NCI-H524 (cell line): ENCODE data around the gene KISS1R.

ENCODE experiments used
- DNase-seq, 2 experiments: peaks; one replicate each; lab custom pipeline; 2025; lab: John Stamatoyannopoulos, UW

KISS1R gene

DNA sequence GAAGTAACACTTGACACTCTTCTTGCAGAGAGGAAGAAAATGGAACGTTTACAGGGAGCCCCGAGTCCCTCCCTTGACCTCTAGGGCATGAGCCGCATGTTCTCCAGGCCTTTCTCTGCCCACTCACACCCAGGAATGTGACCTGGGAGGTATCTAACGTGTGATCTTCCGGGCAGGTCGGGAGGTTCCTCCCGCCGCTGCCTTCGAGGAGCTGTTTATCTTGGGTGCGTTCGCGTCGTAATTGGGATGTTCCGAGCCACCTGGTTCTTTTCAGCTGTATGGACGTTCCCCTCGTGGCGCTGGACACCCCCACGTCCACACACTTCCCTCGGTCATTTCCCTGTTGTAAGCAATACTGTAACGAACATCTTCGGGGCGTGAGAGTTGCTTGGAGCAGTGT is 22.3 kb downstream of the KISS1R start:
- no peak for DNase-seq

DNA sequence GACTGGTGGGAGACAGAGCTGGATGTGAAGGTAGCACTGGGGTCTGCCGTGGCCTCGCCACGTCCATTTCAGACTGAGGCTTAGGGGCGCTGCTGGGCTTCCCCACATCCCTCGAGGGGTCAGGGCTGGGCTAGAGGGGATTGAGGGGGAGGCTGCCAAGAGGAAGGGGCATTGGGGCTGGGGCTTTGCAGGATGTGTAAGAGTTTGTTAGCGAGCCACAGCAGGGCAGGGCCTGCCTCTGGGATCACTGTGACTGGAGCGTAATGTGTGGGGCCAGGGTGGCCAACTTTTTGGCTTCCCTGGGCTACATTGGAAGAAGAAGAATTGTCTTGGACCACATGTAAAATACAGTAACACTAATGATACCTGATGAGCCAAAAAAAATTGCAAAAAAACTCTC is 22.8 kb downstream of the KISS1R start:
- no peak for DNase-seq

DNA sequence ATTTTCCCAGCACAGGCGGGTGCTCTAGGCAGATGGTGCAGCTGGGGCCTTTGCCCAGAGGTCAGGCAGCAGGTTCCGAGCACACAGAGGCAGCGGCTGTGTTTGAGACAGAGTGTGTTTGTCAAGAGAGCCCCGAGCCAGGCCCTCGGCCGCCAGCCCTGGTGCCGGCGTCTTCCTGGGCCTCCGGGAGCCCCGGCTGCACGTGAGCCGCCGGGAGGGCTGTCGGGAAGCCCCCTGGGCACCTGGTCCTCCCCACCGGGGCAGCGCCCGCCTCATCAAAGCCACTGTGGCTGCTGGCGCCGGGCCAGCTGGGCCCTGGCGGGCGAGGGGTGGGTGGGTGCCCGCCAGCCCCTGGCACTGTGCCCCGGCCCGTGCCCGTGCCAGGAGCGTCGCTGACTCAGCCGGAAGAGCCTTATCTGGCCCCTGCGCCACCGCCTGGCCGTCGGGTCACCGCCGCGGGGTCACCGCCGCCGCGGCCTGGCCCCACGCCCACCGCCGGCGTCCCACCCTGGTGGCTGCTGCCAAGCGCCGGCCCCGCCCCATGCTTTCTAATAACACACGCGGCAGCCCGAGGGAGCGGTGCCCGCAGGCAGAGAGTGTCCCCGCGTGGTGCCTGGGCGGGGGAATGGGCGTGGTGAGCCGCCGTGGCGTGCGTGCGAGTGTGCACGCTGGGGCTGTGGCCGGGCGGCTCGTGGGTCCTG is 23.6 kb downstream of the KISS1R start:
- peak; percentile 36 to 64 for DNase-seq

DNA sequence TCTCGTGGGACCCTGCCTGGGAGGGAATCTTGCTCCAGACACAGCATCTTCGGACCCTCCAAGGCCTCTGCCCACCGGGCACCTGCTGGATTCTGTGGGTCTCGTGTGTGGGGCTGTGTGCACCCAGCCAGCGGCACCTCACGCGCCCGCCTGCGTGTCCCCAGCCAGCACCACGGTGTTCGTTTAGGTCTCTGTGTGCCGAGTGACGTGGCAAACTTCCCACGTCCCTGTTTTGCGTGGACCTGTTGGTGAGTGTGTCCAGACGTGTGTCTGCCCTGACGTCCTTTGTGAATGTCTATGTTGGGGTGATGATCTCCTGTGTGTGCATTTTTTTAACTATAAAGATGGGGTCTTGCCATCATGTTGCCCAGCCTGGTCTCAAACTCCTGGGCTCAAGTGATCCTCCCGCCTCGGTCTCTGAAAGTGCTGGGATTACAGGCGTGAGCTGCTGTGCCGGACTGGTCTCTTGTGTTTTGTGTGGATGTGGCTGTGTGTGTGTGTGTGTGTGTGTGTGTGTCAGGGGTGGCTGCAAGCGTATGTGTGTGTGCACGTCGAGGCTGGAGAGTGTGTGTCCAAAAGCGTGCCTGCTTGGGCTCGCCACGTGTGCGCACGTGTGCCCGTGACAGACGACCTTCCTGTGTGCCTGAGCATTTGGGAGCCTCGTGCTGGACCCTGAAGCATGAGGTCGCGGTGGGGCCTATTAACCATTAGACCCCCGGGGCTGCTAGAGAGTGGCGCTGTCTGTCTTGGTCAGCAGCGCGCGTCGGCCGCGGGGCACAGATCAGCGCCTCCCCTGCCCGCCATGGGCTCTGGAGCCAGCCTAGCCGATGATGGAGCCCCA is 24.4 kb downstream of the KISS1R start:
- no peak for DNase-seq

DNA sequence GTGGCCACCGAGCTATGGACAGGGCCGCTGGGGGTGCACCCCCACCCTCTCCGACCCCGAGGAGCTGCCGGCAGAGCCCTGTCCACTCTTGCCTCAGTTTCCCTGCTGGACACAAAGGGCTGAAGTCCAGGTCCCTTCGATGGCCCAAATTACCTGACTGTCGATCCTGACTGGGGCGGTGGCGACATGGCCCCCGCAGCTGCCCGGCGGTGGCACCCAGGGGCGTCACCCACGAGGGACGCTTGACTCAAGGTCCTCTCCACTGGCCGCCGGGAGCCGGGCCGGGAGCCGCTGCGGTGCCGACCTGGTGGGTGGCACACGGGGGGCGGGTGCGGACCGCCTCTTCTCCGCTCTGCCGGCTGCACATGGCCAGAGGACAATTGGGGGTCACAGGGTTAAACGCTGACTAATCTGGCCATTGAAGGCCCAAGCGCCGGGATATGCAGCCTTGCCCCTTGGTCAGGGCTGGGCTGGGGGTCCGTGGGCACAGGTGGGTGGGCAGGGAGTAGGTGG is 25.1 kb downstream of the KISS1R start:
- DNase-seq: no peak

DNA sequence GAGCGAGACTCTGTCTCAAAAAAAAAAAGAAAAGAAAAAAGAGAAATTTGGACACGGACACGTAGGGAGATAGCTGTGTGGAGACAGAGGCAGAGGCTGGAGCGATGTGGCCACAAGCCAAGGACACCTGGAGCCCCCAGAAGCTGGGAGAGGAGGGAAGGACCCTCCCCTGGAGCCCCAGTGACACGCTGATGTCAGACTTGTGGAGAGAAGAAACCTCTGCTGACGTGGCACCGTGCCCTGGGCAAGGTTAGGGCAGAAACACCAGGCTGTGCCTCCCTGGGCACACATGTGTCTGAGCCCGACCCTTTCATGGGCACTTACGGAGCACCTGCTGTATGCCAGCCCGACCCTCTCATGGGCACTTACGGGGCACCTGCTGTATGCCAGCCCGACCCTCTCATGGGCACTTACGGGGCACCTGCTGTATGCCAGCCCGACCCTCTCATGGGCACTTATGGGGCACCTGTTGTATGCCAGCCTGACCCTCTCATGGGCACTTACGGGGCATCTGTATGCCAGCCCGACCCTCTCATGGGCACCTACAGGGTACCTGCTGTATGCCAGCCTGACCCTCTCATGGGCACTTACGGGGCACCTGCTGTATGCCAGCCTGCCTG is 26.5 kb downstream of the KISS1R start:
- DNase-seq: no peak

DNA sequence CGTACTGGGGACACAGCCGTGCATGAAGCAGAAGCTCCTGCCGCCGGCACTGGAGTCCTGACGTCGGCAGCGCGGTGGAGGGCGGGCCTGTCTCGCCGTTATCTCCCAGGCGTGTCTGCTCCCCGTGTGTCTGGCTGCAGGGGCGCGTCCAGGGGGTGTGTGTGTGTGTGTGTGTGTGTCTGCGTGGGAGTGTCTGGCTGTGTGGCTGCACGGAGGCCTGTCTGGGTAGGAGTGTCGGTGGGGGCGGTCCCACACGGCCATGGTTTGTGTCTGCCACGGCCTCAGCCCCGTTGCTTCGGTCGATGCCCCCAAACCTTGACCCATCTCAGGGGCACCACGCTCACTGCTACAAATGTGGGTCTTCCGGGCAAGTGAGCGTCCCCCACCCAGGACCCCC is 27.0 kb downstream of the KISS1R start:
- no peak for DNase-seq

DNA sequence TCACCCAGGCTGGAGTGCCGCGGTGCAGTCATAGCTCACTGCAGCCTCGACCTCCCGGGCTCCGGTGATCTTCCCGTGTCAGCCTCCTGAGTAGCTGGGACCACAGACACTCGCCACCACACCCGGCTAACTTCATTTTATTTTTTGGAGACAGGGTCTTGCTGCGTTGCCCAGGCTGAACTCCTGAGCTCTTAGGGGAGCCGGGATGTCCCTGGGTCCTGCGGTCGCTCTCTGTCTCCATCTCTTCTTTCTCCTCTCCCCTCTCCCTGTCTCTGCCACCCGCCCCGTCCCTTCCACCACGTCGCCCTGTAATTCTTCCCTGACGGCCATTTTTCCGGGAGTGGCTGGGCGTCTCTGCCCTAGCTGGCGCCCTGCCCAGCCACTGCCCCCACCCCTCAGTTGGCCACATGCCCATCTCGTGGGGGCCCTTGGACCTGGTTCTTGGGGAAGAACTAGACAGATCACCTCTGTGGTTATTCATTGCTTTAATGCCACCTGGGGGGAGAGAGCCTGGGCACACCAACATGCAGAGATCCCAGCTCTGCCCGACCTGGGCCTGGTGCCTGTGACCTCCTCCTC is 27.6 kb downstream of the KISS1R start:
- DNase-seq: no peak

DNA sequence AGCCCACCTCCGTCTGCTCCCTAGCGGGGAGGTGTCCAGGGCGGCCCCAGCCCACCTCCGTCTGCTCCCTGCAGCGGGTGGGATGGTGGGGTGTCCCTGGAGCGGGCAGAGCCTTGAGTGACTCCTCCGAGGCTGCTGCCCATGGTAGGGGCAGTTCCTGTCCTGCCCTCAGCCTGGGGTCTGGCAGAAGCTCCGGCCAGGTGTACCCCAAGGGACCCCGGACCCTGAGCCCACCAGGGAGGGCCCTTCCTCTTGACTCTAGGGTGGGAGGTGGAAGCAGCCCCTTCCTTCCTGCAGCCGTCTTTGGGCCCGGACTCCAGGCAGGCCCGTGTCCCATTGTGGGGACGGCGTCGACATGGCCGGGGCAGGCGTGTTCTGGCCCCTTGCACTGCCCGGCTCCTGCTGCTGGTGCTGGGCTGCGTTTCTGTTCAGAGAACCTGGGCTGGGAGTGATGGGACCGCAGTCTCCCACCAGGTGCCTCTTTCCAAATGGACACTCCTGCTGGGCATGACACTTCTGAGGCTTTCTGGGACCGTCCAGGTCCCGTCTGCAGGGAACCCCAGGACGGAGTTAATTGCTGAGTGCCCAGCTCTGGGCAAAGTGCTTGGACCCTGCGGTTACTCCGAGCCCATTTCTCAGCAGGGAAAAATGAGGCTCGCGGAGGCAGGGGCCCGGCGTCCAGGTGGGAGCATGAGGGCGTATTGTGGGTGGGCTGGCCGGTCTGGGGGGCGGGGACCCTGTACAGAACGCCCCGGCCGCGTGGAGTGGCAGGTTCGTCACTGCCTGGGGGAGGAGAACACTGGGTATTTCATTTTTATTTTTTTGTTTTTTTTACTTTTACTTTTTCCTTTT is 28.5 kb downstream of the KISS1R start:
- no peak for DNase-seq

DNA sequence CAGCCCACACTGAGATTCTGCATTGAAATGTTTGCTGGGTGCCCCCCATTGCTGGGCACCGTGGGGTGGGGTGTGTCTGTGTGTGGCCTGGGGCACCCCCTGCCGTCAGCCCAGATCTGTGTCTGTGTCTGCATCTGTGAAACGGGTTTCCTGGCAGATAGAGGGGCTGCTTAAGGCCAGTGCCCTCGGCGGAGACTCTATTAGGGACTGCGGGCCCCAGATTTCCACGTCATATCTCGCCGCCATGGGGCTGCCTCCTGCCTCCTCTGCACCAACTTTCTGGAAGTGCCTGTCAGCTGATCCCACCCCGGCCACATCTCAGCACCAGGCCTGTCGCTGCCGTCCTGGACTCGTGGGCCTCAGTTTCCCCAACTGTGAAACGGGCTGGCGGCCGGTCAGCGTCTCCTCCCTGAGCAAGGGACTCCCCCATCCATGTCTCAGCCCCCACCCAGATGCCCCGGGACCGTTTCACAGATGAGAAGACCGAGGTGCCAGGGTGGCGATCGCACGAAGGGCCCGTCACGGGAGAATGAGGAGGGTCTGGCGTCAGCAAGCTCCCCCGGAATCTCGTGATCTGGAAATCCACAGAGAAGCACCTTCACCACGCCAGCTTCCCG is 30.1 kb downstream of the KISS1R start:
- no peak for DNase-seq

DNA sequence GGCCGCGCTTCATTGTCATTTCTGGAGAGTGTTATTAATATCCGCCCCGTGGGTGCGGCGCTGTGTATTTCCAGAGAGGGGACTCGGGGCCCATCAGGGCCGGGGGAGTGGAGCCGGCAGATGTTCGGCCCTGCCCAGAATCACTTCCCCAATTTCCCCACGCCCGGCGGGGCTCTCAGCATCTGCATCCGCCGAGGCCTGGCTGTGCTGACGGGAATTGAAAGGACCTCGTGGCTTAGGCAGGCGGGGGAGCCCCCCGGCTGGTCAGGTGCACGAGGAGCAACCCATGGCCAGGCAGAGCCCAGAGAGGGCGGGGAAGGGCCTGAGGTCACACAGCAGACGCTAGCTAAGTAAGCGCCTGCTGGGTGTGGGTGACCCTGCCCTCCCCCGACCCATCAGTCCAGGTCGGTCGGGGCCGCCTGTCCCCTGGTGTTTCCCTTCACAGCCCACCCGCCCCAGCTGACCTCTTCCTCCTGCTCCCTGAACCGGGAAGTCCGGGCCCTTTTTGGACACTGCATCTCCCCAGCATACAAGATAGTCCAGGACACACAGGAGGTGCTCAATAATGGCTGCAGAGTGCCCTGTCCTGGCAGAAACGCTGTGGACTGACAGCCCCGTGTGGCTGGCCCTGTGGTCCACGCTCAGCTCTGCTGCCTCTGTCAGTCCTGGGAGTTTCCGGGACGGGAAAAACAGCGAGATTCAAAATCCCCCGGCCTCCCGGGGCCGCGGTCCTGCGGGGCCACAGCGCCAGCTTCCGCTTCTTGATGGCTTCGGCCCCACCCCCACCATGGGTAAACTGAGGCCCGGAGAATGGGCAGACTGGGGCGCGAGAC is 30.8 kb downstream of the KISS1R start:
- DNase-seq: no peak

DNA sequence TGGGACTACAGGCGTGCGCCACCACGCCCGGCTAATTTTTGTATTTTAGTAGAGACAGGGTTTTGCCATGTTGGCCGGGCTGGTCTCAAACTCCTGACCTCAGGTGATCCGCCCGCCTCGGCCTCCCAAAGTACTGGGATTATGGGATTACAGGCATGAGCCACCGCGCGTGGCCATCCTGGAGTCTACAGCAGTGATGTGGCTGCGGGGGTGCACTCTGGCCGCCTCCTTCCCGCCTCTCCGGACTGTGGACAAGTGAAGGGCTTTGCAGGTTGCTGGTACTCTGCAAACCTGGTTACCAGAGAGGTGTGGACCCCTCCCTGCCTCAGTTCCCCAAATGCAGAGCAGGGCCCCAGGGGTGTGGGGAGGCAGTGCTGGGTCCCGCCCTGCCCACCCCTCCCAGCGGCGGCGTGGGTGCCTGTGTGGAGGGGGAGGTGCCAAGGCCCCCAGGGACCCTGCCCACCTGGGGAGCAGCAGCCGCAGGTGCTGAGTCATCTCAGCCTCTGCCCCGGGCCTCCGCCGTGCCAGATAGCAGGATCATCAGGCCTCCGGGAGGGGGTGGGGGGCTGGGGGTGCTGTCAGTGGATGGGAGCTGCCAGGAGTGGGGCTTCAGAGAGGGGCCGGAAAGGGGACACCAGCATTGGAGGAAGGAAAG is 31.8 kb downstream of the KISS1R start:
- no peak for DNase-seq

DNA sequence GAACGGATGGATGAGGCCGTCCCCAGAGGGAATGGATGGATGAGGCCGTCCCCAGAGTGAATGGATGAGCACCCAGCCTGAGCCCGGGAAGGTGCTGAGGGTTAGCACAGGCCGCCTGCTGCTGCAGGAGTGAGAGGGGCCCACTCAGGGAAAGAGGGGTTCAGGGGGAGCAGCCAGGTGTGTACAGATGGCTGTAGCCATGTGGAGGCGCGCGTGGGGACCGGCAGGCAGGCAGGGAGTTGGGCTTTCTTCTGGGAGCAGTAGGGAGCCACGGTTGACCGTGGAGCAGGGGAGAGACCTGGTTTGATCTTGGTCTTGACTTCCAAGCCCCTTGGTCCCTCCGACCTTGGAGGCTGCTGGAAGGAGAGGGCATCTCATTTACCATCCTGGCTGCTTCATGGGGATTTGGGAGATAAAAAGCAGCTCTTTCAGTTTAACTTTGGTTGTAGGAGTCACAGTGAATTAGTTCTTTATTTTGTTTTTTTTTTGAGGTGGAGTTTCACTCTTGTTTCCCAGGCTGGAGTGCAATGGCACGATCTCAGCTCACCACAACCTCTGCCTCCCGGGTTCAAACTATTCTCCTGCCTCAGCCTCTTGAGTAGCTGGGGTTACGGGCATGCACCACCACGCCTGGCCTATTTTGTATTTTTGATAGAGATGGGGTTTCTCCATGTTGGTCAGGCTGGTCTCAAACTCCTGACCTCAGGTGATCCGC is 33.4 kb downstream of the KISS1R start:
- DNase-seq: no peak

DNA sequence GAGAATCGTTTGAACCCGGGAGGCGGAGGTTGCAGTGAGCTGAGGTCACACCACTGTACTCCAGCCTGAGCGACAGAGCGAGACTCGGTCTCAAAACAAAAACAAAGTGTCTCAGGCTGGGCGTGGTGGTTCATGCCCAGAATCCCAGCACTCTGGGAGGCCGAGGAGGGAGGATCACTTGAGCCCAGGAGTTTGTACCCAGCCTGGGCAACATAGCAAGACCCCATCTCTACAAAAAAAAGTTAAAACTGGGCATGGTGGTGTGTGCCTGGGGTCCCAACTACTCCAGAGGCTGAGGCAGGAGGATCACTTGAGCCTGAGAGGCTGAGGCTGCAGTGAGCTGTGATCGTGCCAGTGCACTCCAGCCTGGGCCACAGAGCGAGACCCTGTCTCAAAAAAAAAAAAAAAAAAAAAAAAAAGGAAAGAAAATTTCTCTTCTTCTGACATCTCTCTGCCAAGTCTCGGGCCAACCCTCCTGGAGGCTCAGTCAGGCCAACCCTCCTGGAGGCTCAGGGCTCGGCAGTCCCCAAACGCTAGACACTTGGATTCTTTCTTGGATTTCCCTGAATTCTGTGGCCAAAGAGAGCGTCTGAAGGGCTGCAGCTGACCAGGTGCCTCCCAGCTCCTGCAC is 35.0 kb downstream of the KISS1R start:
- DNase-seq: no peak

DNA sequence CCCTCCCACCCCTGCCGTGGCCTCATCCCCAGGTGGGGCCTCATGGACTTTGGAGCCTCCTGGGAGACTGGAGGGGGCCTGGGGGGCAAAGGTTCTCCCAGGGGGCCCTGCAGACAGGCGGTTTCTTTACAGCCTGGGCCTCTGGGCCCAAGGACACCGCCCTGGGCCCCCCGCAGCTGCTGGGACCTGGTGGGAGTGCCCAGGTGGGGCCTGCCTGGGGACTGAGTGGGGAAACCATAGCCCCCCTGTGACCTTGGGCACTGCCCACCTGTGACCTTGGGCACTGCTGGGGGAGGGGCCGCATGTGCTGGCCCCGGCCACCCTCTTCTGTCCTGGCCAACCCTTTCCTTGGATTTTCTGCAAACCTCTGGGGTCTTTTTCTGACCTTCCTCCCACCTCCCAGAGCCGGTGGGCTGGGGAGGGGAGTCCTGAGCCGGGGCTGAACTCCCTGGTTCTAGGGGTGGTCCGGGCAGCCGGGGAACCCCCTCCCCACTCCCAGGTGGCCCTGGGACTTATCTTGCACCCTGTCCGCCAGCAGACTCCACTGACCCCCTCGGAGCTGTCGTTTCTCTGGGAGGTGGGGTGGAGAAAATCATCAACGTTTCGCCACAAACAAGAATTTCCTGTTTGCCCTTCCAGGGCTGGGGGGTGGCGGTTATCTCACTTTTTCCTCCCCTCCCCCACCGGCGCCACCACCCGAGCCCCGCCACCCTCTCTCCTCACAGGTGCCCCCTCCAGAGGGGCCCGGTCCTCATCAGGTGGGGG is 35.7 kb downstream of the KISS1R start:
- DNase-seq: no peak

DNA sequence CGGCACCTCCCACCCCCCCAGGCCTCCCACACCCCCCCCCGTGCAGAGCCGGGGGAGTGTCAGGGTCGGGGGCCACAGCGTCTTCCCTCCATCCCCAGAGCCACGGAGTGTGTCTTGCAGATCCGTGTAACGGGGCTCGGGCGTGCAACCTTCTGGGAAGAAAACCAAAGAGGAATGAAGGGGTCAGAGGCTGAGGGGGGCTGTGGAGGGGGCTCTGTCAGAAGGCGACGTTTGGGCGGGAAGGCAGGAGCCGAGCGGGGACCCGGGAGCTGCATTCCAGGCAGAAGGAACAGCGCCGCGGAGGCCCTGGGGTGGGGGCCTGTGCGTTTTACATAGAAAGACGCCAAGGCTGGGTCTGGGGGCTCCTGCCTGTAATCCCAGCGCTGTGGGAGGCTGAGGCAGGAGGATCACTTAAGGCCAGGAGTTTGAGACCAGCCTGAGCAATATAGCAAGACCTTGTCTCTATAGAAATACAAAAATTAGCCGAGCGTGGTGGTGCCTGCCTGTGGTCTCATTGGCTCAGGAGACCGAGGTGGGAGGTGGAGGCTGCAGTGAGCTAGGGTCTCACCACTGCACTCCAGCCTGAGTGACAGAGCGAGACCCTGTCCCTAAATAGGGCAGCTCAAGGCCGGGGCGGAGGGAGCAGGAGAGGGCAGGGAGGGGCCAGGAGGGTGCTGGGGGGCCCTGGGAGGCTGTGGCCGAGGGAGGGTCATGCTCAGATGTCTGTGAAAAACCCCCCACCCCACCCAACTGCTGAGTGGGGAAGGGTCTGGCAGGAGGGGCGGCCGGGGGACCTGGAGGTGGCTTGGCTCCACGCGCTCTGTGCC is 36.5 kb downstream of the KISS1R start:
- DNase-seq: no peak

DNA sequence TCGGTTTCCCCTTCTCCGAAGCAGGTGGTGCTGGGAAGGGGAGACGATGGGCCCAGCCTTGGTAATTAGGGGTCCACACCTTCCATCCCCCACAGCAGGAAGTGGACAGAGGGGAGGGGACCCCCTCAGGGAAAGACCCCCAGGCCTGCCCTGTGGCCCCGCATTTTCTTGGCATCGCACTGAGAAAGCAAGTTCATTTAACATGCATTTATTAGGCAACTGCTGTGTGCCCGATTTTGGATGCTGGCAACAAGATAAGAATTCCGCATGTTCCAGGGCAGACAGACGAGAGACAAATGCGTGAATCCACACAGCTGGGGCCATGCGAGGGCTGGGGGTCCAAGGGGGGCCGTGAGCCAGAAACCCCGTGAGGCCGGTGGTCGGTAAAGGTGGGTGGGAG is 37.1 kb downstream of the KISS1R start:
- no peak for DNase-seq
